ENCODE measurements around the gene ELN. TPM values are rescaled to one million over a fixed set of nuclear protein-coding genes. Genes with fewer than 3 reads are reported as not detected.

The ELN gene
- total RNA-seq, 2 donors from 2014 or later, result 1,484 to 3,836 TPM

GRCh38 chr7:74083117-74083876 is 55.3 kb downstream of the ELN start, which contains the start of gene LIMK1:
Gene LIMK1 (plus strand): TSS chr7:74083804. CDS start chr7:74083991, 187 bp downstream.
- TF ChIP-seq CTCF (IDR thresholded peaks at IDR 0.05), result no peak
- no peaks in the 10 kb centered on the region for H3K27me3 ChIP-seq (replicated peaks; ENCODE audit: insufficient read depth)
- peak within 1 kb of the TSS; percentile 82 for H3K4me3 ChIP-seq
- H3K9me3 ChIP-seq, result no peaks in the 10 kb centered on the region
- no peak for DNase-seq (ENCODE audit: low spot score)
- no peaks in the 10 kb centered on the region for H3K36me3 ChIP-seq
- peak; percentile 64 for ATAC-seq (ENCODE audit: insufficient number of reproducible peaks, low FRiP score, low read depth)
- H3K4me1 ChIP-seq (ENCODE audit: control insufficient read depth in 1 of 2, low read depth in 2 of 2), result peaks cover 12 to 29% of the 10 kb centered on the region in 2 donors
- no peak within 1 kb of the TSS for H3K27ac ChIP-seq

GRCh38 chr7:74083928-74084721 is 56.2 kb downstream of the ELN start:
- Histone ChIP-seq H3K9me3 (no peaks in the 10 kb centered on the region), H3K36me3 (no peaks in the 10 kb centered on the region), H3K4me1 (ENCODE audit: control insufficient read depth in 1 of 2, low read depth in 2 of 2) (peaks cover 12 to 29% of the 10 kb centered on the region in 2 donors), H3K27ac (no peak overlapping the region), H3K27me3 (replicated peaks; ENCODE audit: insufficient read depth) (no peaks in the 10 kb centered on the region), H3K4me3 (peak overlapping the region; percentile 82)
- no peak for DNase-seq (ENCODE audit: low spot score)
- TF ChIP-seq CTCF (IDR thresholded peaks at IDR 0.05), result no peak
- no peak for ATAC-seq (ENCODE audit: insufficient number of reproducible peaks, low FRiP score, low read depth)

- Histone ChIP-seq H3K27ac (no peak overlapping the region), H3K27me3 (replicated peaks; ENCODE audit: insufficient read depth) (no peaks in the 10 kb centered on the region), H3K4me1 (ENCODE audit: control insufficient read depth in 1 of 2, low read depth in 2 of 2) (peaks cover 12 to 22% of the 10 kb centered on the region in 2 donors), H3K9me3 (no peaks in the 10 kb centered on the region), H3K4me3 (peak overlapping the region; percentile 82), H3K36me3 (no peaks in the 10 kb centered on the region)
- ATAC-seq (ENCODE audit: insufficient number of reproducible peaks, low FRiP score, low read depth) (no peak), DNase-seq (ENCODE audit: low spot score) (no peak)
- TF ChIP-seq CTCF (IDR thresholded peaks at IDR 0.05), result no peak
These were observed 57.0 kb downstream of the ELN start for GRCh38 chr7:74084722-74085578.

GRCh38 chr7:74087791-74088453 is 59.9 kb downstream of the ELN start:
- Histone ChIP-seq H3K4me1 (ENCODE audit: control insufficient read depth in 1 of 2, low read depth in 2 of 2) (peaks cover 15 to 28% of the 10 kb centered on the region in 2 donors), H3K9me3 (no peaks in the 10 kb centered on the region), H3K4me3 (no peak overlapping the region), H3K27me3 (replicated peaks; ENCODE audit: insufficient read depth) (no peaks in the 10 kb centered on the region), H3K27ac (no peak overlapping the region), H3K36me3 (no peaks in the 10 kb centered on the region)
- no peak for TF ChIP-seq CTCF (IDR thresholded peaks at IDR 0.05)
- no peak for DNase-seq (ENCODE audit: low spot score)
- ATAC-seq (ENCODE audit: insufficient number of reproducible peaks, low FRiP score, low read depth), result no peak

Data from thoracic aorta (tissue), 2 donors.